HCT116 (cell line): ENCODE data around the gene SELENON. TPM values are rescaled to one million over a fixed set of nuclear protein-coding genes. Genes with fewer than 3 reads are reported as not detected.

Experiments
- ATAC-seq: fragments of 200-7000 bp; cut with Tn5 transposase; 2 replicates; pipeline ENCODE4 v1.9.1; 2020; ENCODE audit warnings: mild to moderate bottlenecking, moderate library complexity
- BruUV-seq: library from RNA; stranded (reverse); fragments of 400-500 nt; replicated peaks from 2 replicates; lab custom pipeline; 2021; lab: Mats Ljungman, UMichigan
- CTCF ChIA-PET: fragments of 300-600 bp; sonication (Branson Sonifier 250); formaldehyde crosslinking; loops from one replicate; lab custom pipeline; 2021; ENCODE audit warnings: antibody characterized with exemption; lab: Charles Lee
- POLR2A ChIA-PET: fragments of 300-600, 350-600 bp; sonication (Branson Sonifier 250); formaldehyde crosslinking; loops from one replicate; lab custom pipeline; 2021; ENCODE audit warnings: antibody characterized with exemption; lab: Charles Lee
- RAD21 ChIA-PET, 2 experiments: fragments of 300-600 bp; sonication (Branson Sonifier 250); formaldehyde crosslinking; loops; one replicate each; lab custom pipeline; 2023; ENCODE audit warnings: low total read pairs in 2 of 2; ENCODE audit not compliant: uncharacterized antibody in 2 of 2, unreplicated experiment in 2 of 2, low non-redundant PET in 1 of 2; lab: Charles Lee
- DNase-seq: peaks from one replicate; pipeline ENCODE4 v3.0.0-alpha.2; 2010; ENCODE audit warnings: low read depth, low spot score
- H2AFZ ChIP-seq: fragments of 200-600 bp; shearing (Covaris generic), sonication (generic); 2 replicates; pipeline ENCODE4 v1.6.1; 2017; ENCODE audit warnings: low read depth, mixed run types, mixed read lengths, antibody characterized with exemption, low read length; ENCODE audit not compliant: poor library complexity, severe bottlenecking
- H3K27ac ChIP-seq: 2 replicates; pipeline ENCODE4 v1.5.1; 2012; ENCODE audit warnings: low read depth, low read length
- H3K27me3 ChIP-seq: fragments of 200-600 bp; sonication (generic); 2 replicates; pipeline ENCODE4 v1.6.1; 2016; ENCODE audit warnings: mixed run types, low read length, mixed read lengths; ENCODE audit not compliant: insufficient read depth
- H3K36me3 ChIP-seq, 2 experiments: fragments of 200-500 bp in 1 of 2; fragments of 200-600 bp in 1 of 2; sonication (Bioruptor generic) in 1 of 2; sonication (generic) in 1 of 2; 2 replicates each; pipeline versions ENCODE4 v1.5.1 to v1.6.1; 2014 to 2016; ENCODE audit warnings: low read length in 2 of 2, inconsistent platforms in 1 of 2, mixed read lengths in 1 of 2, mixed run types in 1 of 2; ENCODE audit not compliant: insufficient read depth in 2 of 2, control insufficient read depth in 1 of 2
- H3K4me1 ChIP-seq, 2 experiments: fragments of 200-600 bp in 1 of 2; sonication (generic) in 1 of 2; 2 replicates each; pipeline versions ENCODE4 v1.5.1 to v1.6.1; 2012 to 2017; ENCODE audit warnings: low read length in 2 of 2, inconsistent platforms in 1 of 2, mild to moderate bottlenecking in 1 of 2, mixed read lengths in 1 of 2, mixed run types in 1 of 2, moderate library complexity in 1 of 2; ENCODE audit not compliant: insufficient read depth in 2 of 2, control insufficient read depth in 1 of 2
- H3K4me2 ChIP-seq: fragments of 200-600 bp; sonication (generic); 2 replicates; pipeline ENCODE4 v1.6.1; 2017; ENCODE audit warnings: mixed run types, low read length, mixed read lengths
- H3K4me3 ChIP-seq, 2 experiments: fragments of 200-600 bp in 1 of 2; sonication (generic) in 1 of 2; replicated peaks in 1 of 2; 2 replicates each; pipeline ENCODE4 v1.5.1; 2011 to 2016; ENCODE audit warnings: low read length in 2 of 2, control low read depth in 1 of 2, low read depth in 1 of 2, mild to moderate bottlenecking in 1 of 2, mixed read lengths in 1 of 2, mixed run types in 1 of 2
- H3K79me2 ChIP-seq: fragments of 200-600 bp; sonication (generic); 2 replicates; pipeline ENCODE4 v1.6.1; 2017; ENCODE audit warnings: mild to moderate bottlenecking, mixed run types, low read length, moderate library complexity, mixed read lengths; ENCODE audit not compliant: insufficient read depth
- H3K9ac ChIP-seq: fragments of 200-600 bp; sonication (generic); 2 replicates; pipeline ENCODE4 v1.6.1; 2016; ENCODE audit warnings: low read length, mixed read lengths
- H3K9me2 ChIP-seq: fragments of 200-600 bp; sonication (generic), shearing (Covaris generic); 2 replicates; pipeline ENCODE4 v1.6.1; 2017; ENCODE audit warnings: mixed run types, mild to moderate bottlenecking, moderate library complexity; ENCODE audit not compliant: insufficient read depth
- H3K9me3 ChIP-seq, 2 experiments: fragments of 200-500 bp in 1 of 2; fragments of 200-600 bp in 1 of 2; sonication (Bioruptor generic) in 1 of 2; sonication (generic) in 1 of 2; 2 replicates each; pipeline ENCODE4 v1.6.1; 2014 to 2017; ENCODE audit warnings: low read length in 2 of 2, mixed read lengths in 2 of 2, inconsistent platforms in 1 of 2, low read depth in 1 of 2, mild to moderate bottlenecking in 1 of 2, mixed run types in 1 of 2, moderate library complexity in 1 of 2; ENCODE audit not compliant: control insufficient read depth in 1 of 2, insufficient read depth in 1 of 2
- H4K20me1 ChIP-seq: fragments of 200-600 bp; sonication (generic), shearing (Covaris generic); 2 replicates; pipeline ENCODE4 v1.6.1; 2017; ENCODE audit warnings: mixed run types, mild to moderate bottlenecking, moderate library complexity; ENCODE audit not compliant: insufficient read depth
- ATF3 ChIP-seq: IDR thresholded peaks from 2 replicates; pipeline ENCODE4 v1.6.1; 2012
- CBX3 ChIP-seq: IDR thresholded peaks from 2 replicates; pipeline ENCODE4 v1.6.1; 2012; ENCODE audit warnings: low read depth
- CEBPB ChIP-seq: IDR thresholded peaks from 2 replicates; pipeline ENCODE4 v1.6.1; 2012; ENCODE audit warnings: low read depth
- ELF1 ChIP-seq: IDR thresholded peaks from 2 replicates; pipeline ENCODE4 v1.6.1; 2012; ENCODE audit warnings: low read depth, borderline replicate concordance
- EZH2 ChIP-seq: fragments of 200-600 bp; sonication (generic); IDR thresholded peaks from 2 replicates; pipeline ENCODE4 v1.6.1; 2017; ENCODE audit warnings: antibody characterized with exemption, mixed run types
- EZH2phosphoT487 ChIP-seq: fragments of 200-600 bp; IDR thresholded peaks from 2 replicates; pipeline ENCODE4 v1.6.1; 2018; ENCODE audit warnings: antibody characterized with exemption, borderline replicate concordance
- FOSL1 ChIP-seq: IDR thresholded peaks from 2 replicates; pipeline ENCODE4 v1.6.1; 2012; ENCODE audit warnings: low read depth
- JUND ChIP-seq: IDR thresholded peaks from 2 replicates; pipeline ENCODE4 v1.6.1; 2012
- MAX ChIP-seq: IDR thresholded peaks from 2 replicates; pipeline ENCODE4 v1.6.1; 2012
- POLR2A ChIP-seq: IDR thresholded peaks from 2 replicates; pipeline ENCODE4 v1.7.0; 2011; ENCODE audit warnings: borderline replicate concordance; ENCODE audit not compliant: insufficient read depth, insufficient read length; ENCODE audit errors: extremely low read depth
- POLR2AphosphoS5 ChIP-seq: IDR thresholded peaks from 2 replicates; pipeline ENCODE4 v1.6.1; 2011; ENCODE audit warnings: mild to moderate bottlenecking, low read depth, low read length, moderate library complexity
- RAD21 ChIP-seq: IDR thresholded peaks from 2 replicates; pipeline ENCODE4 v1.6.1; 2012; ENCODE audit warnings: low read depth, mild to moderate bottlenecking
- REST ChIP-seq: IDR thresholded peaks from 2 replicates; pipeline ENCODE4 v1.6.1; 2012; ENCODE audit warnings: low read depth
- SIN3A ChIP-seq: IDR thresholded peaks from 2 replicates; pipeline ENCODE4 v1.6.1; 2012; ENCODE audit warnings: low read depth
- SP1 ChIP-seq: IDR thresholded peaks from 2 replicates; pipeline ENCODE4 v1.6.1; 2012; ENCODE audit warnings: low read depth
- SRF ChIP-seq: IDR thresholded peaks from 2 replicates; pipeline ENCODE4 v1.6.1; 2012; ENCODE audit warnings: low read depth
- TCF7L2 ChIP-seq: IDR thresholded peaks from 2 replicates; pipeline ENCODE4 v1.7.0; 2011; ENCODE audit warnings: borderline replicate concordance, inconsistent platforms; ENCODE audit not compliant: insufficient read depth, insufficient read length; ENCODE audit errors: extremely low read depth
- YY1 ChIP-seq: IDR thresholded peaks from 2 replicates; pipeline ENCODE4 v1.6.1; 2011; ENCODE audit warnings: low read length, low read depth, moderate library complexity, mild to moderate bottlenecking; ENCODE audit not compliant: insufficient replicate concordance; ENCODE audit errors: extremely low read depth
- ZFX ChIP-seq: fragments of 450-650 bp; IDR thresholded peaks from 2 replicates; pipeline ENCODE4 v1.6.1; 2017
- ZNF274 ChIP-seq: fragments of 200-500 bp; sonication (Bioruptor generic); IDR thresholded peaks from 2 replicates; pipeline ENCODE4 v1.6.1; 2014; ENCODE audit warnings: mild to moderate bottlenecking, low read depth, low read length, inconsistent platforms
- intact Hi-C: fragments of 100-400 bp; cut with micrococcal nuclease; formaldehyde crosslinking; loops from 2 replicates; pipeline ENCODE4 v1.10.0; 2022
- total RNA-seq: library from RNA; stranded (reverse); gene quantifications from one replicate; pipeline ENCODE4 v1.2.1, GENCODE V29; 2021; ENCODE audit not compliant: unreplicated experiment

Gene SELENON
- total RNA-seq, 1 experiment from 2014 or later, result 85.1 TPM

- TF ChIP-seq JUND (no peak), POLR2A (no peak), RAD21 (no peak), EZH2phosphoT487 (no peak), POLR2AphosphoS5 (no peak), TCF7L2 (no peak), ZNF274 (no peak), MAX (no peak), CBX3 (no peak), SP1 (no peak)
- TF ChIP-seq, all 23 proteins: peak for 0
- POLR2A ChIA-PET, result no interaction called here
- Histone ChIP-seq H3K4me3 (no peak overlapping the region), H3K9ac (no peak overlapping the region), H3K4me1 (no peaks in the 10 kb centered on the region), H2AFZ (no peak overlapping the region), H3K27me3 (peaks cover 9% of the 10 kb centered on the region; the same call in 1 of the 2 replicates), H3K27ac (no peak overlapping the region), H3K4me2 (no peak overlapping the region), H3K9me3 (no peaks in the 10 kb centered on the region), H4K20me1 (no peaks in the 10 kb centered on the region), H3K79me2 (no peaks in the 10 kb centered on the region), H3K9me2 (no peaks in the 10 kb centered on the region), H3K36me3 (no peaks in the 10 kb centered on the region)
- RAD21 ChIA-PET, result no interaction called here
- no peak for ATAC-seq
- intact Hi-C loops, result no loop called here
- no peak for DNase-seq
- no TSS peak for BruUV-seq
- CTCF ChIA-PET, result no interaction called here
These were observed 39.1 kb upstream of the SELENON start for GRCh38 chr1:25760871-25761270.

- TF ChIP-seq YY1 (no peak), ELF1 (no peak), SIN3A (no peak), EZH2 (no peak), REST (no peak), SRF (no peak), MAX (no peak), FOSL1 (no peak), JUND (no peak), ZFX (no peak), CEBPB (no peak), ATF3 (no peak)
- TF ChIP-seq, all 23 proteins: peak for 0
- Histone ChIP-seq H4K20me1 (no peaks in the 10 kb centered on the region), H3K4me1 (no peaks in the 10 kb centered on the region), H3K9me3 (no peaks in the 10 kb centered on the region), H3K27me3 (0 out of 2 replicates have a peak, but pooled peaks cover 5% of the 10 kb centered on the region), H3K27ac (no peak overlapping the region), H3K9ac (no peak overlapping the region), H3K4me3 (no peak overlapping the region), H2AFZ (no peak overlapping the region), H3K79me2 (no peaks in the 10 kb centered on the region), H3K4me2 (no peak overlapping the region), H3K9me2 (no peaks in the 10 kb centered on the region), H3K36me3 (no peaks in the 10 kb centered on the region)
- intact Hi-C loops, result no loop called here
- RAD21 ChIA-PET, result no interaction called here
- POLR2A ChIA-PET, result no interaction called here
- DNase-seq (no peak), ATAC-seq (no peak)
- CTCF ChIA-PET, result no interaction called here
- BruUV-seq, result no TSS peak
These were observed 36.5 kb upstream of the SELENON start for GRCh38 chr1:25763493-25763892.
